CD14-positive monocyte (primary cell): Measurements from ENCODE around the gene MYO5B. TPM values are rescaled to one million over a fixed set of nuclear protein-coding genes. Genes with fewer than 3 reads are reported as not detected.

Source experiments
- DNase-seq, 3 donors: peaks; one replicate each; pipeline ENCODE4 v3.0.0-alpha.2; 2011 to 2022
- H2AFZ ChIP-seq: 2 replicates; pipeline ENCODE4 v1.6.0; 2012; ENCODE audit warnings: mild to moderate bottlenecking, low read depth, low read length, inconsistent platforms; ENCODE audit not compliant: insufficient read depth, poor library complexity, severe bottlenecking
- H3K27ac ChIP-seq, 2 donors: 1 replicate in 1 of 2; 2 replicates in 1 of 2; pipeline ENCODE4 v1.5.1; 2012 to 2013; ENCODE audit warnings: low read length in 2 of 2, control low read depth in 1 of 2, inconsistent platforms in 1 of 2, low read depth in 1 of 2, mild to moderate bottlenecking in 1 of 2
- H3K27me3 ChIP-seq, 2 donors: one replicate each; pipeline versions ENCODE4 v1.6.0 to v1.6.1; 2011 to 2013; ENCODE audit warnings: low read length in 2 of 2; ENCODE audit not compliant: control insufficient read depth in 2 of 2, insufficient read depth in 2 of 2
- H3K36me3 ChIP-seq, 2 donors: replicated peaks in 1 of 2; 1 replicate in 1 of 2; 2 replicates in 1 of 2; pipeline versions ENCODE4 v1.5.1 to v1.6.1; 2012 to 2013; ENCODE audit warnings: low read length in 2 of 2, control low read depth in 1 of 2, inconsistent platforms in 1 of 2, mild to moderate bottlenecking in 1 of 2; ENCODE audit not compliant: insufficient read depth in 2 of 2, control insufficient read depth in 1 of 2
- H3K4me1 ChIP-seq, 2 donors: 1 replicate in 1 of 2; 2 replicates in 1 of 2; pipeline versions ENCODE4 v1.5.1 to v1.6.1; 2012 to 2013; ENCODE audit warnings: low read length in 2 of 2, control low read depth in 1 of 2, inconsistent platforms in 1 of 2, mild to moderate bottlenecking in 1 of 2, moderate library complexity in 1 of 2; ENCODE audit not compliant: insufficient read depth in 2 of 2, control insufficient read depth in 1 of 2
- H3K4me2 ChIP-seq: replicated peaks from 2 replicates; pipeline ENCODE3; 2012; ENCODE audit warnings: low read length, moderate library complexity, mild to moderate bottlenecking; ENCODE audit not compliant: poor library complexity, severe bottlenecking; ENCODE audit errors: extremely low read depth
- H3K4me3 ChIP-seq, 3 experiments: fragments of 200-600 bp in 1 of 3; sonication (generic) in 1 of 3; replicated peaks in 1 of 3; 1 replicate in 2 of 3; 2 replicates in 1 of 3; pipeline ENCODE4 v1.5.1; 2011 to 2013; ENCODE audit warnings: low read length in 3 of 3, mild to moderate bottlenecking in 3 of 3, control low read depth in 2 of 3, low read depth in 2 of 3, inconsistent platforms in 1 of 3, moderate library complexity in 1 of 3
- H3K79me2 ChIP-seq: 2 replicates; pipeline ENCODE4 v1.6.0; 2012; ENCODE audit warnings: mild to moderate bottlenecking, control low read depth, inconsistent platforms, low read length, moderate library complexity; ENCODE audit not compliant: insufficient read depth
- H3K9ac ChIP-seq: 2 replicates; pipeline ENCODE4 v1.6.0; 2017; ENCODE audit warnings: low read length, mild to moderate bottlenecking; ENCODE audit not compliant: insufficient read depth, poor library complexity, severe bottlenecking
- H3K9me3 ChIP-seq, 2 donors: replicated peaks in 1 of 2; 1 replicate in 1 of 2; 2 replicates in 1 of 2; pipeline versions ENCODE4 v1.5.1 to v1.6.1; 2012 to 2013; ENCODE audit warnings: low read length in 2 of 2, control low read depth in 1 of 2; ENCODE audit not compliant: control insufficient read depth in 1 of 2, insufficient read depth in 1 of 2
- H4K20me1 ChIP-seq: 2 replicates; pipeline ENCODE4 v1.6.0; 2012; ENCODE audit warnings: mild to moderate bottlenecking, low read length, control low read depth, moderate library complexity; ENCODE audit not compliant: insufficient read depth
- H3K27ac Mint-ChIP-seq, 7 donors: one replicate each; pipeline ENCODE4 v1.8.0; 2020; ENCODE audit warnings: mild to moderate bottlenecking in 7 of 7, mixed read lengths in 7 of 7, moderate library complexity in 6 of 7, inconsistent platforms in 2 of 7
- H3K27me3 Mint-ChIP-seq, 3 donors: one replicate each; pipeline ENCODE4 v1.8.0; 2021 to 2022; ENCODE audit warnings: low read depth in 3 of 3, mild to moderate bottlenecking in 3 of 3, mixed read lengths in 3 of 3, moderate library complexity in 3 of 3, inconsistent platforms in 1 of 3
- H3K36me3 Mint-ChIP-seq, 2 donors: one replicate each; pipeline ENCODE4 v1.8.0; 2020; ENCODE audit warnings: mixed read lengths in 2 of 2, inconsistent platforms in 1 of 2, mild to moderate bottlenecking in 1 of 2
- H3K4me1 Mint-ChIP-seq: one replicate; pipeline ENCODE4 v1.8.0; 2020; ENCODE audit warnings: mild to moderate bottlenecking, mixed read lengths
- H3K4me3 Mint-ChIP-seq, 2 donors: one replicate each; pipeline ENCODE4 v1.8.0; 2020; ENCODE audit warnings: mild to moderate bottlenecking in 2 of 2, mixed read lengths in 2 of 2, moderate library complexity in 1 of 2
- H3K9me3 Mint-ChIP-seq, 7 donors: one replicate each; pipeline ENCODE4 v1.8.0; 2020 to 2022; ENCODE audit warnings: mixed read lengths in 7 of 7, mild to moderate bottlenecking in 6 of 7, moderate library complexity in 6 of 7, inconsistent platforms in 2 of 7
- WGBS: methylation state at CpG from one replicate; pipeline ENCODE4 v1.1.5; 2013; ENCODE audit warnings: missing lambda C conversion rate; ENCODE audit not compliant: insufficient coverage; 5-methylcytosine and 5-hydroxymethylcytosine counted together
- intact Hi-C, 2 donors: fragments of 100-400 bp; cut with micrococcal nuclease; formaldehyde crosslinking; loops; one replicate each; pipeline versions ENCODE4 v1.15.0 to v1.15.1; 2023
- polyA plus RNA-seq, 3 donors: library from polyadenylated mRNA; depleted of rRNA in 1 of 3; unstranded in 2 of 3; stranded (reverse) in 1 of 3; fragments of 300-500 nt in 2 of 3; fragments of >200 nt in 1 of 3; fragmentation: Illumina TruSeq in 2 of 3; gene quantifications; 1 replicate in 2 of 3; 2 replicates in 1 of 3; pipeline ENCODE4 v1.2.3, GENCODE V29; 2012 to 2021
- TF ChIP-seq, protein P1 (sequence below): fragments of 200-600 bp; IDR thresholded peaks from one replicate; pipeline ENCODE4 v1.8.0; 2022; ENCODE audit warnings: antibody characterized with exemption, mild to moderate bottlenecking

The MYO5B gene
- polyA plus RNA-seq, 3 donors = 0.04 TPM; not detected in 2

DNA sequence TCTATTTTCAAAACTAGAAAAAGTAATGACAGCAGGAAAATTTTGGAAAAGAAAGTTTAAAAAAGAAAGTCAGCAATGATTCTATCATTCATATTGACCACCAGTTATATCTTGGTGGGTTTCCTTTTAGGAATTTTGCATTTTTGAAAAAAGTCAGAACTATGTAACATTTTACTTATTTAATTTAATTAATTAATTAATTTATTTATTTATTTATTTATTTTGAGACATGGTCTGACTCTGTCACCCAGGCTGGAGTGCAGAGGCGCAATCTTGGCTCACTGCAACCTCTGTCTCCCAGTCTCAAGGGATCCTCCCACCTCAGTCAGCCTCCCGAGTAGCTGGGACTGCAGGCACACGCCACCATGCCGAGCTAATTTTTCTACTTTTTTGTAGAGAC, 231.7 kb downstream of the MYO5B start:
- no peak overlapping the region for H3K4me3 Mint-ChIP-seq

DNA sequence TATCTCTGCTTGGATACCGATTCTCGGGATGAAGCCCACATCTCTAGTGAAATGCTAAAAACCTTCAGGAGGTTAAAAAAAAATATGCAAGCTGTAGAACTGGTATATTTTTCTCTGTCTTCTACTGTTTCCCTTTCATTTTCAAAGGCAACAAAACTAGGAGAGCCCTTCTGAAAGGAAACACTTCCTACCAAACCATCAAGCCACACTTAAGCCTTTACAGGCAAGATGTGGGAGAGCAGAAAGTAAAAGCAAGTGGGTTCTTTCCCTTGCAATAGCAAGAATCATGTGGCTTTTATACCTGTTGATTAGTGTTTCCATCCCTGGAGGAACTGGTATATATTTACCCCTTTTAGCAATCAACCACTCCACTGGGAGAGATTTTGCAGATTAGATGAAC, 233.7 kb downstream of the MYO5B start:
- Mint-ChIP-seq H3K27me3 (peaks cover 1 to 15% (median 12%) of the 10 kb centered on the region in 3 donors), H3K9me3 (peaks cover 0 to 3% (median 1%) of the 10 kb centered on the region in 7 donors), H3K36me3 (no peaks in the 10 kb centered on the region), H3K4me3 (no peak overlapping the region), H3K27ac (no peak overlapping the region), H3K4me1 (no peaks in the 10 kb centered on the region)
- Histone ChIP-seq H3K79me2 (no peaks in the 10 kb centered on the region), H3K4me2 (no peak overlapping the region), H3K27me3 (no peaks in the 10 kb centered on the region), H3K9ac (no peak overlapping the region), H3K27ac (no peak overlapping the region), H2AFZ (no peak overlapping the region), H3K4me3 (no peak overlapping the region), H3K9me3 (no peaks in the 10 kb centered on the region), H3K36me3 (no peaks in the 10 kb centered on the region), H4K20me1 (no peaks in the 10 kb centered on the region), H3K4me1 (no peaks in the 10 kb centered on the region)
- TF ChIP-seq, protein P1, sequence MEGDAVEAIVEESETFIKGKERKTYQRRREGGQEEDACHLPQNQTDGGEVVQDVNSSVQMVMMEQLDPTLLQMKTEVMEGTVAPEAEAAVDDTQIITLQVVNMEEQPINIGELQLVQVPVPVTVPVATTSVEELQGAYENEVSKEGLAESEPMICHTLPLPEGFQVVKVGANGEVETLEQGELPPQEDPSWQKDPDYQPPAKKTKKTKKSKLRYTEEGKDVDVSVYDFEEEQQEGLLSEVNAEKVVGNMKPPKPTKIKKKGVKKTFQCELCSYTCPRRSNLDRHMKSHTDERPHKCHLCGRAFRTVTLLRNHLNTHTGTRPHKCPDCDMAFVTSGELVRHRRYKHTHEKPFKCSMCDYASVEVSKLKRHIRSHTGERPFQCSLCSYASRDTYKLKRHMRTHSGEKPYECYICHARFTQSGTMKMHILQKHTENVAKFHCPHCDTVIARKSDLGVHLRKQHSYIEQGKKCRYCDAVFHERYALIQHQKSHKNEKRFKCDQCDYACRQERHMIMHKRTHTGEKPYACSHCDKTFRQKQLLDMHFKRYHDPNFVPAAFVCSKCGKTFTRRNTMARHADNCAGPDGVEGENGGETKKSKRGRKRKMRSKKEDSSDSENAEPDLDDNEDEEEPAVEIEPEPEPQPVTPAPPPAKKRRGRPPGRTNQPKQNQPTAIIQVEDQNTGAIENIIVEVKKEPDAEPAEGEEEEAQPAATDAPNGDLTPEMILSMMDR = no peak
- intact Hi-C loops = no loop called here
- DNase-seq = no peak
- WGBS = no CpG with 5 or more reads among the region's 2 CpGs

More for the DNA sequence above, 231.7 kb downstream of the MYO5B start:
- peaks cover 0 to 3% (median 0%) of the 10 kb centered on the region in 7 donors for H3K9me3 Mint-ChIP-seq
- H3K79me2 ChIP-seq = no peaks in the 10 kb centered on the region
- WGBS = 100% methylated on average over 4 of the region's 4 CpGs
- H2AFZ ChIP-seq = no peak overlapping the region
- no peaks in the 10 kb centered on the region for H3K36me3 Mint-ChIP-seq
- TF ChIP-seq, protein P1 = no peak
- H3K27ac Mint-ChIP-seq = no peak overlapping the region
- no peak overlapping the region for H3K4me3 ChIP-seq
- DNase-seq = no peak
- H4K20me1 ChIP-seq = no peaks in the 10 kb centered on the region
- no peaks in the 10 kb centered on the region for H3K4me1 ChIP-seq
- no peak overlapping the region for H3K4me2 ChIP-seq
- no peaks in the 10 kb centered on the region for H3K4me1 Mint-ChIP-seq
- no peaks in the 10 kb centered on the region for H3K27me3 ChIP-seq
- intact Hi-C loops = no loop called here
- no peak overlapping the region for H3K9ac ChIP-seq
- no peak overlapping the region for H3K27ac ChIP-seq
- peaks cover 1 to 18% (median 10%) of the 10 kb centered on the region in 3 donors for H3K27me3 Mint-ChIP-seq
- H3K9me3 ChIP-seq = no peaks in the 10 kb centered on the region
- H3K36me3 ChIP-seq = no peaks in the 10 kb centered on the region
